Glomerular endothelial cell (primary cell): ENCODE measurements around the gene GPATCH3. TPM values are rescaled to one million over a fixed set of nuclear protein-coding genes. Genes with fewer than 3 reads are reported as not detected.
"Not testable (repeated sequence)": the region's sequence is repeated elsewhere in the genome, so short reads cannot be mapped to it uniquely, and the experiment has no call there.

Experiments used
- DNase-seq: peaks from one replicate; pipeline ENCODE4 v3.0.0-alpha.2; 2011; ENCODE audit warnings: low read depth, low spot score; ENCODE audit errors: extremely low read depth
- total RNA-seq: library from RNA; depleted of rRNA; stranded (reverse); fragments of >200 nt; gene quantifications from 2 replicates; pipeline ENCODE4 v1.2.3, GENCODE V29; 2015

The GPATCH3 gene, protein sequence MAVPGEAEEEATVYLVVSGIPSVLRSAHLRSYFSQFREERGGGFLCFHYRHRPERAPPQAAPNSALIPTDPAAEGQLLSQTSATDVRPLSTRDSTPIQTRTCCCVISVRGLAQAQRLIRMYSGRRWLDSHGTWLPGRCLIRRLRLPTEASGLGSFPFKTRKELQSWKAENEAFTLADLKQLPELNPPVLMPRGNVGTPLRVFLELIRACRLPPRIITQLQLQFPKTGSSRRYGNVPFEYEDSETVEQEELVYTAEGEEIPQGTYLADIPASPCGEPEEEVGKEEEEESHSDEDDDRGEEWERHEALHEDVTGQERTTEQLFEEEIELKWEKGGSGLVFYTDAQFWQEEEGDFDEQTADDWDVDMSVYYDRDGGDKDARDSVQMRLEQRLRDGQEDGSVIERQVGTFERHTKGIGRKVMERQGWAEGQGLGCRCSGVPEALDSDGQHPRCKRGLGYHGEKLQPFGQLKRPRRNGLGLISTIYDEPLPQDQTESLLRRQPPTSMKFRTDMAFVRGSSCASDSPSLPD
- 4.4 and 7.1 TPM in 2 replicates for total RNA-seq

DNA sequence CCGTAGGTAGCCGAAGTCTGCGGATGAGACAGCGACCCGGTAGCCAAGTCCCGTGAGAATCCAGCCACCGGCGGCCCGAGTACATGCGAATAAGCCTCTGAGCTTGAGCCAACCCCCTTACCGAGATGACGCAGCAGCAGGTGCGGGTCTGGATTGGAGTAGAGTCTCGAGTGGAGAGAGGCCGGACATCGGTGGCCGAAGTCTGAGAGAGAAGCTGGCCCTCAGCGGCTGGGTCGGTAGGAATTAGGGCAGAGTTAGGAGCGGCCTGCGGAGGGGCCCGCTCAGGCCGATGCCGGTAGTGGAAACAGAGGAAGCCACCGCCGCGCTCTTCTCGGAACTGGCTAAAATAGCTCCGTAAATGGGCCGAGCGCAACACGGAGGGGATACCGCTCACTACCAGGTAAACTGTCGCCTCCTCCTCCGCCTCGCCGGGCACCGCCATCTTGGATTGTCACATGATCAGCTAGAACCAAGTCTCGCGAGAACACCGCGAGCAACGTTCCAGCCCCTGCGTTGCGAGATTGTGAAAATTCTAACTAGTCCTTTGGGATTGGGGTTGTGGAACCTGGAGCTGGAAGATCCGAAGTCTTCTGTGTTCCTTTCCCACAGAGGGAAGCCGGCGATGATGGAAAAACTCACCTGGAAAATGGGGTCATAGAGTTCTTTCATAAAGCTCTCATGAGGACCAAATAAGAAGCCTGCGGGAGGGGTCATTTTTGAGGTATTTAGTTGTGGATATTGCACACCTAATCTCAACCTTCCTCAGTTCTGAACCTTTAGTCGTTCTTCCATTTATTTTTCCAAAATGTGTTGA is at the start of gene GPATCH3:
Gene GPATCH3, minus strand, starts transcription at position 467 of the 814 bp plus-strand sequence. Its CDS starts 25 bp downstream, at position 442.
- peak; percentile 92 for DNase-seq

DNA sequence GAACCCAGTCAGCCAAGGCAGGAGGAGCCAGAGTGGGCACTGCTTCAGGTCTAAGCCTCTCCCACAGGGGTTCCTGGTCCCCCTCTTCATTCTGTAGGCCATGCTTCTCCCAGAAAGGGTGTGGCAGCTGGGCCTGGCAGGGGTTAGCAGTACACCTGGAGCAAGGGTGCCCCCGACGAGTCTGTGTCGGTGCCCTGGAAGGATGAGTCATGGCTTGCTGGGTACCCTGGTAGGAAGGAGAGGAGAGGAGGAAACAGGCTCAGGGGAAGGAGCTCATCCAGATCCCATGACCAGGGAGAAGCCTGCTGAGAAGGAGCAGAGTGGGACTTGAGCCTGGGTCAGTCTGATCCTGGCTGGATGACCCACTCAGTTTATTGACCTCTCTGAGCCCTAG is 49.7 kb upstream of the GPATCH3 start:
- DNase-seq, result no peak

DNA sequence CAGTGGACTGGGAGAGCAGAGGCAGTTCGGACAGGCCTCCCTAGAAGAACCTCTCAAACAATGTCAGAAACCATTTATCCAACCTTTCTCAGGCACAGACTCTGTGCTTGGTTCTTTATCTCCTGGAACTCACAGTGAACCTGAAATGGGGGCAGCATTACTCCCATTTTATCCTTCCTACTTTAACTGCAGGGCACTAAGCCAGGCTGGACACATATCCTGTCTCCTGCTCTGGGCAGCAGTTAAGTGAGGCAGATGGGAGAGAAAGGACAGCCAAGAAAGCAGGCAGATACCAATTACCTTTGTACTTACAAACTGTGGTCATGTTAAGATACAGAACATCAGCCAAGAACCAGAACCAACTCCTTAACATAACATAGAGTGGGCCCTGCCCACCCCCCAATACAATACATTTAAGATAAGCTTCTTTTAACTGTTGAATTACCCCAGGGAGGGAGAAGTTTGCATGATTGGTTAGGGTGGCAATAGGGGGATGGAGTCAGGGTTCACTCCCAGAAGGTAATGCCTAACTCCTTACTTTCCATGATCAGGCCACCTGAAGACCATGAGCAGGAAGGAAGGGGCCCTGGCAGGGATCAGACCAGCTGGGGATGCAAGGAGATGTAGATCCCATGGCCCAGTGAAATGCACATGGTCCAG is 49.1 kb upstream of the GPATCH3 start:
- DNase-seq, result no peak

DNA sequence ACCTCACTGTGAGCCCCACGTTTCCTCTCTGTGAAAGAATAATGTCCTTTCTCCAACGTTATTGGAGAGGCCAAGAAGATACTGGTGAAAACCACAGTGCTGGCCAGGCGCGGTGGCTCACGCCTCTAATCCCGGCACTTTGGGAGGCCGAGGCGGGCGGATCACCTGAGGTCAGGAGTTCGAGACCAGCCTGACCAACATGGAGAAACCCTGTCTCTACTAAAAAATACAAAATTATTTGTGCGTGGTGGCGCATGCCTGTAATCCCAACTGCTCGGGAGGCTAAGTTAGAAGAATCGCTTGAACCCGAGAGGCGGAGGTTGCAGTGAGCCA is 48.4 kb upstream of the GPATCH3 start:
- not testable (repeated sequence) for DNase-seq

DNA sequence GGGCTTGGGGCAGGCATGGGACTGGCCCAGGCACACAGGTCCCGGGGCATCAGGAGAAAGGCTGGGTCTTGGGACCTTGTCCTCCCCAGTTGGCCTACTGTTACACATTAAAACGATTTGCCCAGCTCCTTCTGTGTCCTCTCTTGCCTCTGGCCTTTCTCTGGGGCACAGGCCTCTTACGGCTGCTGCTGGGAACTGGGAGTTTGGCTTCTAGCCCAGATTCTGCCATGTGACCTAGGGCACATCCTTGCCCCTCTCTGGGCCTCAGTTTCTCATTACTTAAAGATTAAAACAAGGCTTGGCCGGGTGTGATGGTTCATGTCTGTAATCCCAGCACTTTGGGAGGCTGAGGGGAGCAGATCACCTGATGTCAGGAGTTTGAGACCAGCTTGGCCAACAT is 46.0 kb upstream of the GPATCH3 start:
- DNase-seq, result no peak

DNA sequence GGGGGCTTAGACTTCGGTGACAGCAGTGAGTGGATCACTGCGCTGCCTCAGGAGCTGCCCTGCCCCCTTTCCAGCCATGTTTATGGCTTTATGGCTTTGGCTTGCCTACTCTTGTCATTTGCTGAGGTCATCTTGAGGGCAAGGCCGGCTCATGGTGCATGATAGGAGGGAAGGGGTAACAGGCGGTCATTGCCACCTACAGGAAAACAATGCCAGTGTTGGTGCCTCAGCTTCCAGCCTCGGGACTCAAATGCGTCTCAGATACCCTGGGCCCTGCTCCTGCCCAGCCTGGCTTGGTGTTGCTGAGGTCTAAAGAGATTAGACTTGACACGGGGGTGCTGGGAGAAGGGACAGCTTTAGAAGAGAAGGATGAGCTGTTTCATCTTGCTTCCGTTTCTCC is 45.5 kb upstream of the GPATCH3 start:
- DNase-seq, result no peak

DNA sequence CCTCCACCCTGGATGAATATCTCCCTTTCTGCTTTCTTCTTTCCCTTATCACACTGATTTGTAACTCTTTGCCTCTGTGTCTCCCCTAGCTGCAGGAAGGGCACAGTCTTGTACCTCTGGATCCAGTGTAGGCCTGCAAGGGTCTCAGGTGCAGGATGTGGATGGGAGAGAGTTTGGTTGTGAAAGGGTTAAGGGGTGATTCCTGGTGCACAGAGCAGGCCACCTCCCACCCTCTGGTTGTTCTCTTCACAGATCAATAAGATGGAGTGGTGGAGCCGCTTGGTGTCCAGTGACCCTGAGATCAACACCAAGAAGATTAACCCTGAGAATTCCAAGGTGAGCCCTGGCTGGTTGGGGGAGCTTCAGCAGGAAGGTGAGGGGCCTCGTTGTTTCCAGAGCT is 44.9 kb upstream of the GPATCH3 start:
- DNase-seq, result no peak

DNA sequence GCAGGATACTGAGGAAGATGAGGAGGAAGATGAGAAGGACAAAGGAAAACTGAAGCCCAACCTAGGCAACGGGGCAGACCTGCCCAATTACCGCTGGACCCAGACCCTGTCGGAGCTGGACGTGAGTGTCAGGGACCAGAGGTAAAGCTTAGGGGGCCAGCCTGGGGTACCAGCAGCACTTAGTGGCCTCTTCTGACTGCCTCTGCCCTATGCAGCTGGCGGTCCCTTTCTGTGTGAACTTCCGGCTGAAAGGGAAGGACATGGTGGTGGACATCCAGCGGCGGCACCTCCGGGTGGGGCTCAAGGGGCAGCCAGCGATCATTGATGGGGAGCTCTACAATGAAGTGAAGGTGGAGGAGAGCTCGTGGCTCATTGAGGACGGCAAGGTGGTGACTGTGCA is 42.4 kb upstream of the GPATCH3 start:
- DNase-seq, result no peak

DNA sequence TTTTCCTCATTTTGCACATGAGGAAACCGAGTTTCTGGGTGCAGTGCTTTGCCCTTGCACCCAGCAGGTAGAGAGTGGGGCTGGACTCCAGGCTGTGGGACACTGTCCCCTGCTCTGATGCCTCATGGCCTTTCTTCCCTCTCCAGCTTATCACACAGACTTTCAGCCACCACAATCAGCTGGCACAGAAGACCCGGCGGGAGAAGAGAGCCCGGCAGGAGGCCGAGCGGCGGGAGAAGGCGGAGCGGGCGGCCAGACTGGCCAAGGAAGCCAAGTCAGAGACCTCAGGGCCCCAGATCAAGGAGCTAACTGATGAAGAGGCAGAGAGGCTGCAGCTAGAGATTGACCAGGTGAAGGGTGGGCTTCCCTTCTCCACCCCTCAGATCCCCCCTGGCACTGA is 41.0 kb upstream of the GPATCH3 start:
- DNase-seq, result no peak

DNA sequence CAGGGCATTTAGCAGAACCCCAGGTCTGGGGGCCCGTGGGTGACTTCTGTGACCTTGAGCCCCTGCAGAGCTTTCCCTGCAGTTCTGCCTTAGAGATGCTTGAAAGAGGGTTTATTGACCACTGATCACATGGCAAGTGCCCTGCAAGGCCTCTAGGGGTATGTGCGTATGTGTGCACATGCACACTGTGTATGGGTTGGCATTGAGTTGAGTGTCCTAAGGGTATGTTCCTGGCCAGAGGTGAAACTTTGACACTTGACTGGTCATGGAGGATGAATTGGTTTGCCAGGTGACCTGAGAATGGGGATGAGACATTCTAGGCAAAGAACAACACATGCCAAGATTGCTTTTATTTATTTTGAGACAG is 38.4 kb upstream of the GPATCH3 start:
- DNase-seq, result no peak

DNA sequence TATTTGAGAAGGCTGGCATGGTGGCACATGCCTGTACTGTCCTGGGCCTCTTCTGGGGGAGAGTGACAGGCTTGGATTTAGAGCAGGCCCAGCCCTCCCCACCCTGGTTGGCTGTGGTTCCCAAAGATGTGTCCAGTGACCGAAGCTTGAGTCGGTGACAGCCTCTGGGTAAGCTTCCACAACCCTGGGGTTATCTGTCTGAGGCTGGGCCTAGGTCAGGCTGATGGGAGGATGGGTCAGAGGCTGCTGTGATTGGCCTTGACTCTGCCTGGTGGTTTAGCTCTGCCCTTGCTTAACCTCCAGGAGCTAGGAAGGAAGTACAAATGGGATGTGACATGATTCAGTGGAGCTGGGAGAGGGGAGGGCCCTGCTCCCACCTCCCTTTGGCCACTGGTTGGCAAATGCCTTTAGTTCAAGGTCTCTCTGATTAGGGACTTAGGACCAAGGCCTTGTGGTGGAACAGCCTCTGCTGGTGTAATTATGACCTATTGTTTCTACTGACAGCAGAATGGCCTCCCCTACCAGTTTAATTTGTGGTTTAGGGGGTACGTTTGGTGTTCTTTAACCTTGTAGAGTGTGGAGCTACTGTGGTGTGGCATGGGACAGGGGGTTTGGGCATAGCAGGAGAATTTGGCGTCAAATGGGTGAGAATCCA is 37.9 kb upstream of the GPATCH3 start:
- DNase-seq, result no peak

DNA sequence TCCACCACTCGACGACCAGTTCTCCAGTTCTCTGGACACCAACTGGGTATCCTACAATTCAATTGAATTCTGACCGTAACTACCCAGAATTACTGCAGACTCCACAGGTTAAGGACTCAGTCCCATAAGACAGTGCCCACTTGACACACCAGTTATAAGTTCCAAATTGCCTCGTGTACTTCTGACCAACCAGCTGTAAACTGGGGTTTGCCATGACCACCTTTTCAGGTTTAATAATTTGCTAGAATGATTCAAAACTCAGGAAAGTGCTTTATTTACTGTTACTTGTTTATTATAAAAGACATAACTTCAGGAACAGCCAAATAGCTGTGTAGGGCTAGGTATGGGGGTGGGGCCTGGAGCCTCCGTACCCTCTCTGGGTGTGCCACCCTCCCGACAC is 36.6 kb upstream of the GPATCH3 start:
- DNase-seq, result no peak

DNA sequence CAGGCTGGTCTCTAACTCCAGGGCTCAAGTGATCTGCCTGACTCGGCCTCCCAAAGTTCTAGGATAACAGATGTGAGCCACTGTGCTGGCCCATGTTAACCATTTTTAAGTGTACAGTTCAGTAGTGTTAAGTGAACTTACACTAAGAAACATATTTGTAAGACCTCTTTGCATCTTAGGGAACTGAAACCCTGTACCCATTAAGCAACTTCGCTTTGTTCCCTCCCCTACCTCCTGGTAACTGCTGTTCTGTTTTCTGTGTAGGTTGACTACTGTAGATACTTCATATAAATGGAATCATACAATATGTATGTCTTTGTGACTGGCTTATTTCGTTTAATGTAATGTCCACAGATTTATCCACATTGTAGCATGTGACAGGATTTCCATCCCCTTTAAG is 32.3 kb upstream of the GPATCH3 start:
- DNase-seq, result no peak

DNA sequence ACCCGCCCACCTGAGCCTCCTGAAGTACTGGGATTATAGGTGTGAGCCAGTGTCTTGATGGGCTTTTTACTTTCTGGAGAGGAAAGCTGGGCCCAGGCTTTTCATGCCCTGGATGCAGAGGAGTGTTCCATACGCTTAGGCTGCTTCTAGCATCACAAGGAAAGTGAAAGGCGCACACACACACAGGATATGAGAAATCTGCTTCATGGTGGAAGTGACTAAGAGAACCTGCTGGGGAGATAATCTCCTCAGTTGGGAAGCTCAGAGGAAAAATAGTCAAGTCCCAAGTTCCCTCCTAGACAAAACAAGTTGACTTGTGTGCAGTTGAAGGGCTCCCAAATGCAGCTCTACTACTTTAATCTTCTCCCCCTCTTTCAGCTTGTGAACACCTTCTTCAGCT is 23.4 kb upstream of the GPATCH3 start:
- DNase-seq, result peak; percentile 57

DNA sequence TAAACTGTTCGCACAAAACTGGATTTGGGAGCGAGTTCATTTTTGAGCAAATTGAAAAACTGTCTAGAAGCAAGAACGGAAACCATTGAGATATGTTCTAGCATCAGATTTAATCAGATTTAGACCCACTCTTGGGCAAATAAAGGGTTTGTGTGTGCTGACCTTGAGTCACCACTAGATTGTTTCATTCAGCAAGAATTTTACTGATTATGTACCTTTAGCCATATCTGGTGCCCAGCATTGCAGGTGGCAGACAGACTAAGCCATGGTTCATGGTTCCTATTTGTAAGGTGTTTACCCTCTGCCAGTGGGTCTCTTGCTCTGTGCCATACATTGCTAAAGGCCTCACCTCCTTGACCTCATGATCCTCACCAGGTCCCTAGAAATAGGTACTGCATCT is 22.6 kb upstream of the GPATCH3 start:
- no peak for DNase-seq

DNA sequence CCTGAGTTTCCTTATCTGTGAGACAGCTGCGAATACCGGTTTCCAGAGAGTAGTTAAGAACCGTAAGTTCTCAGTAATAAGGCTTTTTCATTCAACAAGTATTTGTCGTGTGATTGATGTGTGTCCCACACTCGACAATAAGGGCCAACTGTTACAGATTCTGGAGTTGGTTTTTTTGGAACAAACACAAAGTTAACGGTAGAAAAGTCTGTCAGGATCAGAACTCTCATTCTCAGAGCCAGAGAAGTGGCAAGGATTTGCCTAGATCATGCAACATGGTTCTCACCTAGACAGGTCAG is 22.1 kb upstream of the GPATCH3 start:
- no peak for DNase-seq

DNA sequence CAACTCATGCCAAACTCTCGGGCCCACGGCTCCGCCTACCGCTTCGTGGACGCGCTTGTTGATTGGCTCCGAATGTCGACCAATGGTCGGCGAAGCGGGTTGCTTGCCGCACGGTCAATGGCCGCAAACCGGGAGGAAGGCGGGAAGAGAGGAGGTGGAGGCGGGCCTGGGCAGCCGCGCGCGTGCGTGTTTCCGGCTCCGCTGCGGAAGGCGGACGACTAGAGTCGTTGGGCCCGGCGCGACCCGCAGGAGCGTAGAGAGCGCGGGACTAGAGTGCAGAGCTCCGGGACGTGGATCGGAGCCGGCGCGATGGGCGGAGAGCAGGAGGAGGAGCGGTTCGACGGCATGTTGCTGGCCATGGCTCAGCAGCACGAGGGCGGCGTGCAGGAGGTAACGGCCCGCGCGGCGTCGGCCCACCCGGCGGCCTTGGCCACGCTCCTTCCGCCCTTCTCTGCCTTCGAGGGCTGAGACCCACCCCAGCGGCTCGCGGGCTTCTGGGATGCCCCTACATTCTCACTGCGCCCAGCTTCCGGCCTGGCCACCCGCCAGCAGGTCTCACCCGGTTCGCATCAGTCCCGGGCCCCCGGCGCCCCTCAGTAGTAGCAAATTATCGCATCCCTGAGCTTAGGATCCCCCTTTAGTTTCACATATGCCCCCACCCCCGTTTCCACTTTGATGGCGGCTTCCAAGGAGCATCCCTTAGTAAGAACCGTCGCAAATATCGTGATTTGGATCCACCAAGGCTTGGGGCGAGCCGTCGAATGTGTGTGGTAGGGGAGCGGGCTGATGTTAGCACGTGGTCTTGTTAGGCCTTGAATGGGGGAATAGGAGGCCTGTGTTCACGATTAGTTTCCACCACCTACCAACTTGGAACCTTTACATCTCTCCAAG is 21.5 kb upstream of the GPATCH3 start, which contains the start of gene NUDC:
Gene NUDC, plus strand, starts transcription at position 204 of the 891 bp plus-strand sequence. Its CDS starts 106 bp downstream, at position 310.
- peak; percentile 83 for DNase-seq

DNA sequence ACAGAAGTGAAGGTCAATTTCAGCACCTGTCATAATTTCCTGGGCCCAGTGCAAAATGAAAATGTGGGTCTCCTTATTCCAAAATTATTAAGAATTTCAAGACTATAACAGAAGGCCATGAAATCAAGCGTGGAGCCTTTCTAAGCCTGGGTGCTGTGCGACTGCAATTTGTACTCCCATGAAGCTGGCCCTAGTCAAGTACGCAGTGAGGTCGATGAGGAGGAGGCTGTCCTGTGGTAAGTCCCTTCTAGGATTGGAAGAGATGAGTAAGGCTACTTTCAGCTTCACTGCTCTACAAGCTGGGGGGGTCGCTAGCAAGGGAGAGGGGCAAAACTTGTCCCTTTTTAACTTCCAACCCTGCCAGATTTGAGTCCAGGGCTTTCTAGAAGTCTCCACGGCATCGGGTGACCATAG is 20.9 kb upstream of the GPATCH3 start:
- no peak for DNase-seq

DNA sequence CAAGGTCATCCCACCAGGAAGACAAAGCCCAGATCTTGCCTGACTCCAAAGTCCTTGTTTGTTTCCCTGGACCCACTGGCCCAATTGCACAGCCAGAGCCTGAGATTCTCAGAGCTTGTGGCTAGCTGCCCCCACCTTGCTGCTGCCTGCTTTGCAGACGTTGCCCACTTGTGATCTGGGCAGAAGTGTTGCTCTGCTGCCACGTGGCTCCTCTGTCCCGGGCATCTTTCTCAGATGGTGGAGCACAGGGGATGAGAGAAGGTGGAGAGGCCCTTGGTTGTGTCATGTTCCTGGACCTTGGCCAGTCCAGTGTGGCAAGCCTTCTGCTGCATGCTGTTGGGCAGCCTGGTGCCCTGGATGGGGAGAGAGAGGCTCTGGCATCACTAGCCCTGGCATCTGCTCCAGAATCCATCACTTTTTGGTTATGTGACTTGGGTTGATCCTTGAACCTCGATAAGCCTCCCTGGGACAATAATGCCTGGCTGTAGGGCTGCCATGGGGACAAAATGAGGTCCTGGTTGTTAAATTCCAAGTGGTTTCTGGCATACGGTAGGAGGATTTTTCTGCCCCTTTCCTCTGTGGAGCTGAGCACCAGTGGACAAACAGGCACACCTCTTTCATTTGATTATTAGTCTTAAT is 15.1 kb upstream of the GPATCH3 start:
- no peak for DNase-seq
